ENCODE data around the gene CMTM4.

DNA sequence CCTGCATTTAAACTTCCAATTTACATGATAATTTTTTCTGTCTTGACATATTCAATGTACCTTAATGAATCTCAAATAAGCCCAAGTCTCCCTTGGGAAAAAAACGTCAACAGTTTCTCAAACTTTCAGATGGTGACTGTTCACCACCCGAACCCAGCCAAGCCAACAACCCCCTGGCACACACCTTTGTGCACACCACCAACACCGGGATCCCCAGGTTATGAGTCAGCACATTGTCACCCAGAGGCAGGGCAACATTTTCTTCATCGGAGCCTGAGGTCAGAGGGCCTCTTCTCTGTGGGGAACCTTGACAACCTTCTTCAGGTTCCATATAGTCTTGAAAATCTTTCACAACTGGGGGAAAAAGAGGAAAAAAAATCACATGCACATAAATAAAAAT, 39.3 kb upstream of the CMTM4 start:
- TF ChIP-seq, protein P1, sequence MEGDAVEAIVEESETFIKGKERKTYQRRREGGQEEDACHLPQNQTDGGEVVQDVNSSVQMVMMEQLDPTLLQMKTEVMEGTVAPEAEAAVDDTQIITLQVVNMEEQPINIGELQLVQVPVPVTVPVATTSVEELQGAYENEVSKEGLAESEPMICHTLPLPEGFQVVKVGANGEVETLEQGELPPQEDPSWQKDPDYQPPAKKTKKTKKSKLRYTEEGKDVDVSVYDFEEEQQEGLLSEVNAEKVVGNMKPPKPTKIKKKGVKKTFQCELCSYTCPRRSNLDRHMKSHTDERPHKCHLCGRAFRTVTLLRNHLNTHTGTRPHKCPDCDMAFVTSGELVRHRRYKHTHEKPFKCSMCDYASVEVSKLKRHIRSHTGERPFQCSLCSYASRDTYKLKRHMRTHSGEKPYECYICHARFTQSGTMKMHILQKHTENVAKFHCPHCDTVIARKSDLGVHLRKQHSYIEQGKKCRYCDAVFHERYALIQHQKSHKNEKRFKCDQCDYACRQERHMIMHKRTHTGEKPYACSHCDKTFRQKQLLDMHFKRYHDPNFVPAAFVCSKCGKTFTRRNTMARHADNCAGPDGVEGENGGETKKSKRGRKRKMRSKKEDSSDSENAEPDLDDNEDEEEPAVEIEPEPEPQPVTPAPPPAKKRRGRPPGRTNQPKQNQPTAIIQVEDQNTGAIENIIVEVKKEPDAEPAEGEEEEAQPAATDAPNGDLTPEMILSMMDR (IDR thresholded peaks at IDR 0.05) = no peak
- TF ChIP-seq ELF1 (IDR thresholded peaks at IDR 0.05) (no peak), RAD21 (IDR thresholded peaks at IDR 0.05; ENCODE audit: low read length) (no peak)
